DMS53 (cell line): Measurements from ENCODE around the gene AGBL4.

Experiments used
- DNase-seq: peaks from one replicate; lab custom pipeline; 2025; lab: John Stamatoyannopoulos, UW

Gene AGBL4

GRCh38 chr1:48761986-48762385 lies 1261.8 kb downstream of the AGBL4 start:
- no peak for DNase-seq

- no peak for DNase-seq
Observed at GRCh38 chr1:48761411-48761810, 1262.3 kb downstream of the AGBL4 start.

DNA sequence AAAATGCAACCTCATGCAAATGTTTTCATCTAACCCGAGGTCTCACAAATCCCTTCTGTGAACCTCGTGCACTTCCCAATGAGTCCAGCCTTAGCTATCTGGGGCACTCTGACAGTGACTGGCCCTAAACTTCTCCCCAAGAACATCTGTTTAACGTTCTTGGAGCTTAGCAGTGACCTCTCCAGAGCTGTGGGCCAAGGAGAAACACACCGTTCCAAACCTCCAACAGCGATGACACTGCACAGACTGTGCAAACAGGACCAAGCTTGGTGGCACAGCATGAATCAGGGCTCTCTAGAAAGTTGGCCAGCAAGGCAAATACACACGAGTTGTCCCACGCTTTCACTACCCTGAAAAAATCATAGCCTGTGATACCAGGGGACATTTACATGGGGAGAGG lies 1262.9 kb downstream of the AGBL4 start:
- no peak for DNase-seq

DNA sequence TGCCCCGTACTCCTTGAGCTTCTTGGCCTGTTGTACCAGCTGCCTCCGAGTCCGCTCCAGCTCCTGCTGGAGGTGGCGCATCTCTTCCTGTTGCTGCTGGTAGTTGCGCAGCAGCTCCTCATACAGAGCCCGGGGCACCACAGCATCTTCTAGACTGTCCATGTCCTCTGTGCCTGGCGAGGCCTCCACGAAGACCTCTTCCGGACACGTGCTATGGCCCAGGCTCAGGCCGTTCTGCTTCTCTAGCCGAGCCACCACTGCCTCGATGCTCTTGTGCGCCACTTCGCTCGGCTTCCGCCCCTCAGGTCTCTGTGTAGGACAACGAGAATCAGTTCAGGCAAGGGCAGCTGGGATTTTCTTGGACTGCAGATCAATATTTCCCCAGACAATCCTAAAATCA lies 1264.8 kb downstream of the AGBL4 start:
- no peak for DNase-seq

GRCh38 chr1:48757363-48757762 lies 1266.4 kb downstream of the AGBL4 start:
- DNase-seq, result no peak

DNA sequence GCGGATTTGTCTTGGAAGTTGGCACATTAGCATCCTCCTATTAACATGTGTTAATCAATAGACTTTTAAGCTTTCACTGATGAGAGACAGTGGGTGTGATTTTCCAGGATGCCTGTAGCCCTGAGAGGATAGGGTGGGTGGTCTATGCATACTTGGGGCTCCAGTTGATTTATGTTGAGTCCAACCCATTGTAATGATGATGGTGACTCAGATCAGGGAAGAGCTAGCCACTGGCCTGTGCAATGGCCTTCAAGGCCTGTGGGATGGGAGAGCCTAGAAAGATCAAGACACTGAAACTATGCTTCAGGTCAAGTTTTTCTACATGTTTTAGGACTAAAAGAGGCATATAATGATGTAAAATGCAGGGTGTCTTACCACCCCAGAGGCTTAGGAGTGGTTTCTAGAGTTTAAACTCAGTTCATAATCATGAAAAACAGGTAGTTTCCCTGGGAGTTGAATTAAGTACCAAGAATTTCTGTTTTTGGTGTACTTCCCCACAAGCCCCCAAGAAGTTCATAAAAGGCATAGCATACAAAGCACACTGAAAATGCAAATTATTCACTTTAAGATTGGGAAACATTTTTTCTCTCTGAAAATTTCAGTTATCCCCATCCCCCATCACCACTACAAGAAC lies 1267.0 kb downstream of the AGBL4 start:
- DNase-seq, result no peak

DNA sequence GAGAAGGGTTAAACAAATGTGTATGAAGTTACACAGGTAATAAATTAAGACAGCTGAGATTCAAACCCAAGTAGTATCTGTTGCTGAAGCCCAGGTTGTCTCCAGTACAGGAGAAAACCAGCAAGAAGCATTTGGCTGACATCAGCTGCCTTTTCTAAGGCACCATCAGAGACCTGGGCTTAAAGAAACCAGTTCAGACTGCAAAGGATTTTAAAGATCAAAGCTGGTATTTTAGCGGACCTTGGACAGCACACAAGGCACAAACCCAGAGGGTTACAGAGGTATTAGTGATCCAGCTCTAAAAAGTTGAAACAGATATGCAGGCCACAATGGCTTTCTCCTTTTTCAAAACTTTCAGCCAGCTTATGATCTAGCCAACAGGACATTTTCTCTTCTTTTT lies 1270.5 kb downstream of the AGBL4 start:
- DNase-seq, result no peak

GRCh38 chr1:48750109-48750508 lies 1273.6 kb downstream of the AGBL4 start:
- DNase-seq, result no peak

DNA sequence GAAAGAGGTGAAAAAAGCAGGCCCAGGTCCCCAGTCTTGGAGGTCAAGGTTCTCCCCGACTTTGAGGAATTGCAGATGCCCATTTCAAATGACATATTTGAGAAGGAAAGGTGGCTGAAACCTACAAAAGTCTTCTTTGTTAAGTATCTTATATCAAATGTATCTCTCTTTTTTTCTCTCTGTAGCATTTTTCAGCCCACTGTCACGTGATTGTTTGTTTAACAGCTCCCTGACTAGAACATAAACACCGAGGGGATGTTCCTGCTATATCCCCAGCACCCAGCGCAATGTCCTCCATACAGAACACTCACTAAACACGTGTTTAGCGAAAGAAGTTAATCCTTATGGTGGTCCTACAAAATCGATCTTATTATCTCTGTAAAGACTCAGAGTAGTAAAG lies 1274.7 kb downstream of the AGBL4 start:
- no peak for DNase-seq

DNA sequence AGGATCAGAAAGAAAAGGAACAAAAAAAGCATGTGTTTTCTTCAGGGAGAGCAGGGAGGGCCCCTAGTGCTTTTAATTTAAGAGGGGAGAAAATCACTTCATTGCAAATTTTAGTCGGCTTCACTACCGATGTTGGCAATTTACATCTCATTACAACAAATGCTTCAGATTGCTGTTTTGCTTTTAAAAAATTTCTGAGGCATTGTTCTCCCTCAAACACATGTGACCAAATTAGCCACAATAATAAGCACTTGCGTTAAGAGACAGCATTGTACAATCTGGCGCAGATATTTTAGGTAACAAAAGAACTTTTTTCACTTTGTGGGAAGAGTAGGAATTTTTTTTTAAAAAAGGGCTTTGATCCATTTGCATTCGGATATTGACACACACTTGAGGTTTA lies 1276.8 kb downstream of the AGBL4 start:
- no peak for DNase-seq

DNA sequence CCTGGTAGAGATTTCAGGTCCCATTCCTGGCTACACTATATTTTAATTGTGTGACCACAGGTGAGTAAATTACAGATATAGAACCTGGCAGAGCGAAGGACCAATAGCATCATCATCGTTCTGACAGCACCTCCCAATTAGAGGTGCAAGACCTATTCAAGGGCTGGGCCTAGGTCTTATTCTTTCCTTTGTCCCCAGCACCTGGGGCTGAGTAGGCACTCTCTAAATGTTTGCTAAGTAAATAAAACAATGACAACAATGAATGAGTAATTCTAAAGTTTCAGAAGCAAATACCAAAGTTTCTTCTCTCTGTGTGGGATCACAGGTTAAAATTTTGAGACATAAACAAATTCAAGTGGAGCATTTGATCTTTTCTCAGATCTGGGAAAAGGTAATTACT lies 1279.7 kb downstream of the AGBL4 start:
- peak; percentile 88 for DNase-seq

GRCh38 chr1:48743480-48743879 lies 1280.3 kb downstream of the AGBL4 start:
- DNase-seq, result peak; percentile 59

DNA sequence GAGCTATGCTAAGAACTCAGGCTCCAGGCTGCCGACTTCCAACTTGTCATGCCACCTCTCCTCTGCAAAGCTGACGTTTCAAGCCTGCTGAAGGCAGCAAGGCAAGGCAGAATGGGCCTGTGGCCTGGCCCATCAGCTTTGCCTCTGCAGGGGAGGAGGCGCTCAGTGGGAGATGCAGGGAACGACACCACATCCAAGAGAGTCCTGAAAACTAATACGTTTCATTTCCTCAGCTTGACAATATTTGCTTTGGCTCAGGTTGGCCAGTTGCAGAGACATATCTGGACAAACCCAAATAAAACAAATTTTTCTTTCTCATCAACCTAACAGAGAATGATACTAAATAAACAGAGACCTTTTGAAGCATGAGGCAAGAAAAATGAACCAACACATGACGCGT lies 1282.4 kb downstream of the AGBL4 start:
- peak; percentile 81 for DNase-seq

DNA sequence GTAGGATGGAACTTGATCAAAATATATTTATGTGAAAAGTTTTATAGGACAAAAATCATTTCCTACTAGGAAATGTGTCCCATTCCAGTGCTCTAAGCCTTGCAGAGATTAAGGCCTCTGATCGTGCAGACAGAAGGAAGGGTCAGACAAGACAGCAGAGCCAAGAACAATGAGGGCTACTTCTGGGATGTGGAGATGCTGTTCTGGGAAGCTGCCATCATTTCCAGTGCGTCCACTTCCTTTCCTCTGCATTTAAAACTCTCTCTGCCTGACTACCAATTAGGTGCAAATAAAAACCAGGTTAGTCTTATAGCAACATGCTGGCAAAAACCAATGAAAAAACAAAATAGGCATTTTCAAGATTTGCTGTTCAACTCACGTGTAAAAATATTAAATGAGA lies 1283.1 kb downstream of the AGBL4 start:
- no peak for DNase-seq

DNA sequence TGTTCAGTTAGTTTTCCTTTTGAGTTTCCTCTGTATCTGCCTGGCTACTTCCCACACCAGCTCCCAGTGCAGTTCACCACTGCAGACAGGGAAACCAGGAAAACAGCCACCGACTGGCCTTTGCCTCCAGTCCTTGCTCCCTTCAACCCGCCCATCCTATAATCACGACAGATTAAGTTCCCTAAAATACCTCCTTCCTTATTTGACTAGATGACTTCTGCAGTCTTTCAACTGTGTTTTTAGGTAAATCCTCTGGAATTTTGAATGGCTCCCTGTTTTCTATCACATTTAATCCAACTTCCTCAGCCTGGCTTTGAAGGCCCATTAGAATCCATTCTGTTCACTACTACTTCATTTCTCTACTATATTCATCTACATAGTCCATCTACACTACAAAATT lies 1284.7 kb downstream of the AGBL4 start:
- no peak for DNase-seq

GRCh38 chr1:48738356-48738755 lies 1285.4 kb downstream of the AGBL4 start:
- no peak for DNase-seq

DNA sequence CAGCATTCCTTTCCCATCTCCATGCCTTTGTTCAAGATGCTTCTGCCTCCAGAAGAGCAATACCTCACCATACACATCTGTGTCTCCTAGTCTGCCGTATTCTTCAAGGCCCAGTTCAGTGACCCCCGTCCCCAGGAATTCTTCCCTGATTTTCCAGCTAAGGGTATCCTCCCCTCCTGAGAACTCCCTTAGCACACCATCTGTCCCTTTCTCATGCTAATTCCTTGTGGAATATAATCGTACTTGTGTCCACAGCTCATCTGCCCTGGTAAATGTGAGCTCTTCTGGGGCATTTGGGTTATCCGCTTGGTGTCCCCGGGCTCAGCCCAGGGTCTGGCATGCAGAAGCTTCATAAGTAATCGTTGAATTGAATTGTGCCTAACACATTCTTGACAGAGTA lies 1288.0 kb downstream of the AGBL4 start:
- no peak for DNase-seq

DNA sequence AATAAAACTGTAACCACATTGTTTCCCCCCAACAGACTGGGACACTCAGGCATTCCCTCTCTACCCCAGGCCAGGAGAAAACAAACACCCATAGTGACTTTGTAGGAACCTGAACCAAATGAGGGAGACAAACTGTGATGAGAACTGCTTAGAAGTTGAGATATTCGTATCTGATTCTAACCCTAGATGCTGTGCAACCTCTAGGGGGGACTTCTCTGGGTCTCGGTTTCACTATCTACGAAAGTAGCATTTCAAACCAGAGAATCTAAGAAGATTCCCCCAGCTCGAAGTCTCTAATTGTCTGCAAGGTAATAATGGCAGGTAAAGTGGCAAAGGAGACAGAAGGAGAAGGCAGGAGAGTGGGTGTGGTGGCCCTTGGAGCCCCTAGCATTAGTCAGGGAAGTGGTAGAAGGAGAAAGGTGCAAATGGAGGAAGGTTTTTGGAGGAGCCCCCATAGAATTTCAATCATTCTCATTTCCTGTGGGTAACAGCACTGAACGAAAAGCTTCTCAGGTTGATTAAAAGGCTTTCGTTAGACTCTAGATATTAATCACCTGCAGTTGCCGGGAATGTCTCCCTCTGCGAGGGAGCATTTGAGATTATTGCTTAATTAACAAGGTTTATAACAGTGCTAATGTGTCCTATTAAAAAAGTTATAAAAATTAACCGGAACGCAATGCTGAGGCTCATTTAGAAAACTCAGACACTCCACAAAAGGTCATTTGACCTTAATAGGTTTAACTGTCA lies 1293.4 kb downstream of the AGBL4 start:
- DNase-seq, result no peak

GRCh38 chr1:48728584-48728983 lies 1295.2 kb downstream of the AGBL4 start:
- no peak for DNase-seq

DNA sequence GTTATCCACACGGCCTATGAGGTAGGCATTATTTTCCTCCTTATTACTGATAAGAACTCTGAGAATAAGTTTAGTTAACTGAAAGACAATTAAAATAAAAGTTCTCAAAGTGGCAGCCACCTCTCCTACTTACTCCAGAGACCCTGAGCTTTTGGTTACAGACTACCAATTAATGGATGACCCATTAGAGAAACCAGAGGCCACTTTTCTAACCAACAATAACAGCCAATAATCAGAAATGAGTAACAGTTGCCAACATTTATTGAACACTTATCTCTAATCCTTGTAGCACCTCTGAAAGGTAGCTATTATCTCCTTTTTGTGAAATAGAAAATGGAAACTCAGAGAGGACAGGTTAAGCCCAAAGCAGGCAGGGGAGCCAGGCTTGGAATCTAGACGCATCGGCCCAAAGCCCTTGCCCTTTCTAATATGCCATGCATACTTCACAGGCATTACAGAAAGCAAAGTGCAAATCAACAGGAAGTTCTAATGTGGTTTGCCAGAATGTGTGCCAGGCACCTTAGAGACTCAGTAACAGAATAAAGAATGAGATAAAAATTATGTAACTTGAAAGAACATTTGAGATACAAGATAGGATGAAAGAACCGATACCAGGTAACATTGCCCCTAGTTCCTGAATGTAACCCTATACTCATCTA lies 1297.1 kb downstream of the AGBL4 start:
- DNase-seq, result no peak

DNA sequence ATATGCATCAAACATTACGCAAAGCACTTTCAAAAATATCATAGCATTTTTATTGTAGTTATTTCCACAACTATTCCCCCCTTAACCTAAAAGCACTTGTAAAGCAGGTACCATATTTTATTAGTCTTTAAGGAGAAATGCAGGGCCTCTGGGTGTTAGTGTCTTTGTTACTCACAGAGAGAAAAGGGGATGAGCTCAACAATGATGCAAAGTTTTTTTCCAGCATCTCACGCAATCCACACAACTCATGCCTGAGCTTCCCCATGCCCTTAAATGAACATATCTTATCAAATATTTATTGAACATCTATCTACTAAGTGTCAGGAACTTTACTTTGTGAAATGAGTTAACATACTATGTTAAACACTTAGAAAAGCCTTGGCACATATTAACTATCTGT lies 1297.6 kb downstream of the AGBL4 start:
- no peak for DNase-seq

DNA sequence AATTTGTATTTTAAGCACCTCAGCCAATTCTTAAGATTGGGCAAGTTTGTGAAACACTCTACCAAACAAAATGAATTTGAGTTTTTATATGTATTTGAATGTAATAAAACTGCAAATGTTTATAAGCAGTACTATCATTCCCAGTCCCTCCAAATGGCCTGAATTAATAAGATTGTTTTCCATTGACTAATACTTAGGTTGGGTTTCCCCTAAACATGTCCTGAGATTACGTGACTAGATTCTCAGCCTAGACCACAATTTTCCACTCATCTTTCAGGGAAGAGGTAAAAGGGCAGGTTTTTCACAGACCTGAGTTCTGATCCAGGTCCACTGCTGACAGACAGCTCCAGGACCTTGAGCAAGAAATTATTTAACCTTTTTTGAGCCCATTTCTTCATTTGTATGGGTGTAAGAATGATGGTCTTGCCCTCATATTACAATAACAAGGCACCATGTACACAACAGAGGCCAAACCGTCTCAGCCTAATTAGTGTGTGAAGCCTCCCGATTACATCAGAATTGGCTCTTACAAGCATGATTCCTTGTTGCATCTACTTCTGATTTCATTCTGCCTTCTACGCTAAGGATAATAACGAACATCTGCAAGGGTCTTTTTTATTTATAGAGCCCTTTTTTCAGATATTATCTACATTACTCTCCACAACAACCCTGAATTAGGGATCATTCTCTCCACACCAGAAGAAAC lies 1298.3 kb downstream of the AGBL4 start:
- DNase-seq, result no peak

- no peak for DNase-seq
Observed at GRCh38 chr1:48720929-48721328, 1302.8 kb downstream of the AGBL4 start.
